WERI-Rb-1 (cell line): ENCODE results near the gene SUMF2.

ENCODE experiments used
- DNase-seq: peaks from one replicate; pipeline ENCODE4 v3.0.0-alpha.2; 2020
- H3K27ac ChIP-seq: fragments of 250-450 bp; sonication (Bioruptor Pico); 2 replicates; pipeline ENCODE4 v1.5.1; 2020; ENCODE audit warnings: mild to moderate bottlenecking, moderate library complexity
- H3K27me3 ChIP-seq: fragments of 250-450 bp; sonication (Bioruptor Pico); 2 replicates; pipeline ENCODE4 v1.5.1; 2021; ENCODE audit warnings: mild to moderate bottlenecking, low read depth, moderate library complexity; ENCODE audit not compliant: insufficient read depth, severe bottlenecking
- H3K36me3 ChIP-seq: fragments of 250-450 bp; sonication (Bioruptor Pico); 2 replicates; pipeline ENCODE4 v1.5.1; 2020; ENCODE audit warnings: mild to moderate bottlenecking, moderate library complexity
- H3K4me3 ChIP-seq: 2 replicates; pipeline ENCODE4 v1.5.1; 2011; ENCODE audit warnings: low read depth, mild to moderate bottlenecking, control low read depth, low read length
- H3K9me3 ChIP-seq: fragments of 250-450 bp; sonication (Bioruptor Pico); 2 replicates; pipeline ENCODE4 v1.5.1; 2021; ENCODE audit warnings: mild to moderate bottlenecking, moderate library complexity; ENCODE audit not compliant: severe bottlenecking
- TF ChIP-seq, protein P1 (sequence below): IDR thresholded peaks from 2 replicates; pipeline ENCODE4 v1.5.1; 2011; ENCODE audit warnings: low read depth, mild to moderate bottlenecking, control low read depth, inconsistent platforms, low read length

Gene SUMF2

DNA sequence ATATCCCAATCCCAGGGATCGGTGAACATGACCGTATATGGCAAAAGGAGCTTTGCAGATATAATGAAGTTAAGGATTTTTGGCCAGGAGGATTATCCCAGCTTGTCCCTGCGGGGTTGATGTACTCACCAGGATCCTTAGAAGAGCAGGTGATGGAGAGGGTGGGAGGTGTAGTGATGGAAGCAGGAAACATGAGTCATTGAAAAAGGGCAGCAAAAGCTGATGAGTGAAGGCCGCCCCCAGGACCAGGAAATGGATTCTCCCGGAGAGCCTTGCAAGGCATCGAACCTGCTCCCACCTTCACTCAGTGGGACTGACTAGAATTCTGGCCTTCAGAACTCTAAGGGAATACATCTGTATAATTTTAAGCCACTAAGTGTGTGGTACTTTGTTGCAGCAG, 57.4 kb downstream of the SUMF2 start:
- no peak for DNase-seq
- Histone ChIP-seq H3K27ac (no peak overlapping the region), H3K9me3 (no peaks in the 10 kb centered on the region), H3K4me3 (no peak overlapping the region), H3K36me3 (no peaks in the 10 kb centered on the region), H3K27me3 (no peaks in the 10 kb centered on the region)
- TF ChIP-seq, protein P1, sequence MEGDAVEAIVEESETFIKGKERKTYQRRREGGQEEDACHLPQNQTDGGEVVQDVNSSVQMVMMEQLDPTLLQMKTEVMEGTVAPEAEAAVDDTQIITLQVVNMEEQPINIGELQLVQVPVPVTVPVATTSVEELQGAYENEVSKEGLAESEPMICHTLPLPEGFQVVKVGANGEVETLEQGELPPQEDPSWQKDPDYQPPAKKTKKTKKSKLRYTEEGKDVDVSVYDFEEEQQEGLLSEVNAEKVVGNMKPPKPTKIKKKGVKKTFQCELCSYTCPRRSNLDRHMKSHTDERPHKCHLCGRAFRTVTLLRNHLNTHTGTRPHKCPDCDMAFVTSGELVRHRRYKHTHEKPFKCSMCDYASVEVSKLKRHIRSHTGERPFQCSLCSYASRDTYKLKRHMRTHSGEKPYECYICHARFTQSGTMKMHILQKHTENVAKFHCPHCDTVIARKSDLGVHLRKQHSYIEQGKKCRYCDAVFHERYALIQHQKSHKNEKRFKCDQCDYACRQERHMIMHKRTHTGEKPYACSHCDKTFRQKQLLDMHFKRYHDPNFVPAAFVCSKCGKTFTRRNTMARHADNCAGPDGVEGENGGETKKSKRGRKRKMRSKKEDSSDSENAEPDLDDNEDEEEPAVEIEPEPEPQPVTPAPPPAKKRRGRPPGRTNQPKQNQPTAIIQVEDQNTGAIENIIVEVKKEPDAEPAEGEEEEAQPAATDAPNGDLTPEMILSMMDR, result no peak

- Histone ChIP-seq H3K27ac (no peak overlapping the region), H3K9me3 (no peaks in the 10 kb centered on the region), H3K4me3 (no peak overlapping the region), H3K27me3 (peaks cover 4% of the 10 kb centered on the region), H3K36me3 (no peaks in the 10 kb centered on the region)
- DNase-seq, result no peak
- TF ChIP-seq, protein P1, result no peak
These were observed 60.9 kb downstream of the SUMF2 start for GRCh38 chr7:56124981-56125380.

DNA sequence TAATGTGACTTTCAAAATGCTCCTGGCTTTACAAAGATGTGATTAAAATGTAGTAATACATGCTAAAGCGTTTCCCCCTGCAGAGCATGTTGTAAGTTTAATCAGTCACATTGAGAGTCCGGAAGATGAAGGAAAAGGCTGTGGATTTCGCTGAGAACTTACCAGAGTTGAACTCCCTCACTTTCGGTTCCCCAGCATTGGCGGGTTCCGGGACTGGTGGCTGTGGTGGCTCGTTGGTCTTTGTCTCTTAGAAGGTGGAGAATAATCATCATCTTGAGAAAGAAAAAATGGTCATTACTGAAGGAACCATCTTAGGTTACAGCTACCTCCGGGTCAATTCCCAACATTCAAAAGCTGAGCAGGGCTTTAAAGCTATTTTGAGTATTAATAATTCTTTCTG, 61.7 kb downstream of the SUMF2 start:
- Histone ChIP-seq H3K27me3 (peaks cover 6% of the 10 kb centered on the region), H3K27ac (no peak overlapping the region), H3K4me3 (no peak overlapping the region), H3K9me3 (no peaks in the 10 kb centered on the region), H3K36me3 (no peaks in the 10 kb centered on the region)
- no peak for DNase-seq
- TF ChIP-seq, protein P1, result no peak

GRCh38 chr7:56127241-56127975, 63.3 kb downstream of the SUMF2 start:
- TF ChIP-seq, protein P1, result no peak
- Histone ChIP-seq H3K9me3 (no peaks in the 10 kb centered on the region), H3K4me3 (no peak overlapping the region), H3K27me3 (peaks cover 11% of the 10 kb centered on the region), H3K36me3 (no peaks in the 10 kb centered on the region), H3K27ac (no peak overlapping the region)
- DNase-seq, result no peak
